Natural killer cell (primary cell): ENCODE measurements around the gene IMPDH2. TPM values are rescaled to one million over a fixed set of nuclear protein-coding genes. Genes with fewer than 3 reads are reported as not detected.

ENCODE experiments used
- ATAC-seq, 3 donors: fragments of 150-1000 bp in 2 of 3; fragments of 200-7000 bp in 1 of 3; cut with Tn5 transposase; 1 replicate in 1 of 3; 2 replicates in 2 of 3; pipeline ENCODE4 v1.10.0; 2021; ENCODE audit warnings: mild to moderate bottlenecking in 2 of 3, moderate library complexity in 2 of 3
- DNase-seq, 2 donors: peaks; one replicate each; pipeline versions ENCODE4 v3.0.0 to v3.0.0-alpha.2; 2013 to 2021; ENCODE audit warnings: mixed read lengths in 1 of 2
- H3K27ac ChIP-seq: one replicate; pipeline ENCODE4 v1.5.1; 2013; ENCODE audit warnings: mild to moderate bottlenecking, low read length
- H3K27me3 ChIP-seq: one replicate; pipeline ENCODE4 v1.6.1; 2013; ENCODE audit warnings: low read length; ENCODE audit not compliant: control insufficient read depth, insufficient read depth
- H3K36me3 ChIP-seq: one replicate; pipeline ENCODE4 v1.6.1; 2013; ENCODE audit warnings: low read length; ENCODE audit not compliant: control insufficient read depth, insufficient read depth
- H3K4me1 ChIP-seq: one replicate; pipeline ENCODE4 v1.6.1; 2013; ENCODE audit warnings: low read length; ENCODE audit not compliant: control insufficient read depth, insufficient read depth
- H3K4me3 ChIP-seq: one replicate; pipeline ENCODE4 v1.5.1; 2013; ENCODE audit warnings: low read length
- H3K9me3 ChIP-seq: one replicate; pipeline ENCODE4 v1.6.1; 2013; ENCODE audit warnings: low read length; ENCODE audit not compliant: control insufficient read depth, insufficient read depth
- H3K27ac Mint-ChIP-seq, 2 donors: one replicate each; pipeline ENCODE4 v1.8.0; 2022; ENCODE audit warnings: mild to moderate bottlenecking in 2 of 2, mixed read lengths in 2 of 2, moderate library complexity in 1 of 2
- H3K27me3 Mint-ChIP-seq, 2 donors: one replicate each; pipeline ENCODE4 v1.8.0; 2022; ENCODE audit warnings: low read depth in 2 of 2, mixed read lengths in 2 of 2
- H3K36me3 Mint-ChIP-seq: one replicate; pipeline ENCODE4 v1.8.0; 2022; ENCODE audit warnings: mixed read lengths
- H3K4me1 Mint-ChIP-seq, 2 donors: one replicate each; pipeline ENCODE4 v1.8.0; 2022; ENCODE audit warnings: mixed read lengths in 2 of 2
- H3K4me3 Mint-ChIP-seq: one replicate; pipeline ENCODE4 v1.8.0; 2022; ENCODE audit warnings: mild to moderate bottlenecking, moderate library complexity, mixed read lengths
- H3K9me3 Mint-ChIP-seq, 2 donors: one replicate each; pipeline ENCODE4 v1.8.0; 2022; ENCODE audit warnings: mixed read lengths in 2 of 2
- WGBS: methylation state at CpG from one replicate; pipeline ENCODE4 v1.1.7; 2013; ENCODE audit warnings: missing lambda C conversion rate; ENCODE audit not compliant: insufficient coverage; 5-methylcytosine and 5-hydroxymethylcytosine counted together
- intact Hi-C: fragments of 100-400 bp; cut with micrococcal nuclease; formaldehyde crosslinking; loops from one replicate; pipeline ENCODE4 v1.14.2; 2022
- total RNA-seq, 4 donors: library from RNA; stranded (reverse); fragments of 120-200 nt in 1 of 4; gene quantifications; one replicate each; pipeline versions ENCODE4 v1.2.3 to v1.2.4, GENCODE V29; 2013 to 2022
- TF ChIP-seq, protein P1 (sequence below): fragments of 200-600 bp; IDR thresholded peaks from one replicate; pipeline ENCODE4 v1.8.0; 2022; ENCODE audit warnings: antibody characterized with exemption

Gene IMPDH2
- total RNA-seq, 3 donors from 2014 or later (not counting 1 experiment from before 2014, with no cell fraction given), result 45.6 to 85.7 (median 50.0) TPM

- H3K36me3 Mint-ChIP-seq, result no peaks in the 10 kb centered on the region
- H3K4me1 Mint-ChIP-seq, result peaks cover 8 to 14% of the 10 kb centered on the region in 2 donors
- DNase-seq (no peak), ATAC-seq (no peak)
- H3K27ac ChIP-seq, result no peak overlapping the region
- H3K4me3 ChIP-seq, result no peak overlapping the region
- no peak overlapping the region for H3K27ac Mint-ChIP-seq
- H3K4me1 ChIP-seq, result no peaks in the 10 kb centered on the region
- no peaks in the 10 kb centered on the region for H3K27me3 Mint-ChIP-seq
- 97% methylated on average over 18 of the region's 20 CpGs for WGBS
- TF ChIP-seq, protein P1, sequence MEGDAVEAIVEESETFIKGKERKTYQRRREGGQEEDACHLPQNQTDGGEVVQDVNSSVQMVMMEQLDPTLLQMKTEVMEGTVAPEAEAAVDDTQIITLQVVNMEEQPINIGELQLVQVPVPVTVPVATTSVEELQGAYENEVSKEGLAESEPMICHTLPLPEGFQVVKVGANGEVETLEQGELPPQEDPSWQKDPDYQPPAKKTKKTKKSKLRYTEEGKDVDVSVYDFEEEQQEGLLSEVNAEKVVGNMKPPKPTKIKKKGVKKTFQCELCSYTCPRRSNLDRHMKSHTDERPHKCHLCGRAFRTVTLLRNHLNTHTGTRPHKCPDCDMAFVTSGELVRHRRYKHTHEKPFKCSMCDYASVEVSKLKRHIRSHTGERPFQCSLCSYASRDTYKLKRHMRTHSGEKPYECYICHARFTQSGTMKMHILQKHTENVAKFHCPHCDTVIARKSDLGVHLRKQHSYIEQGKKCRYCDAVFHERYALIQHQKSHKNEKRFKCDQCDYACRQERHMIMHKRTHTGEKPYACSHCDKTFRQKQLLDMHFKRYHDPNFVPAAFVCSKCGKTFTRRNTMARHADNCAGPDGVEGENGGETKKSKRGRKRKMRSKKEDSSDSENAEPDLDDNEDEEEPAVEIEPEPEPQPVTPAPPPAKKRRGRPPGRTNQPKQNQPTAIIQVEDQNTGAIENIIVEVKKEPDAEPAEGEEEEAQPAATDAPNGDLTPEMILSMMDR, result no peak
- no peaks in the 10 kb centered on the region for H3K9me3 ChIP-seq
- no peaks in the 10 kb centered on the region for H3K27me3 ChIP-seq
- intact Hi-C loops, result no loop called here
- H3K4me3 Mint-ChIP-seq, result no peak overlapping the region
- H3K36me3 ChIP-seq, result no peaks in the 10 kb centered on the region
- H3K9me3 Mint-ChIP-seq, result no peaks in the 10 kb centered on the region
Observed at GRCh38 chr3:48997714-48998637, 31.2 kb downstream of the IMPDH2 start.

DNA sequence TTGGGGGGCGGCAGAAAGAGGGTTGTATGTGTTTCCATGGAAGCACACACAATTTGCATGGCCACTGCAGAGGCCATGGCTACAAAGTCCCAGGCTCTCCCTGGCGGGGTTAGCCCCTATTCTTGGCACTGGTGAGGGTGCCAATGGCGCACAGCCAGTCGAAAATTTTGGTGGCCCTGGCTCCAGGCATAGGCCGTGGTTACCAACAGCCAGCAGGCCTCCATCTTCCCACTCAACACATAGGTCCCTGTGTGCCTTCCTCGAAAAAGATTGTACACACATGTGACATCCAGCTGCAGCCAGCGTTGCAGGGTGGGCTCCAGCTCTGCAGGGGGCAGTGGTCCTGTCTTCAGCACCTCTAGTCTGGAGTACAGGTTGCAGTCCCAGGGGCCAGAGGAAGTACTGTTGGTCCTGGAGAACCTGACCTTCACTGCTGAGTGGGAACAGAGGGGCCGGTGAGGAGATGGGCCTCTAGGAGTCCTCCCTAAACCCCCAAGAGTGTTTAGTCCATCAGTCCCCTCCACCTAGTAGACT lies 32.0 kb downstream of the IMPDH2 start:
- Histone ChIP-seq H3K9me3 (no peaks in the 10 kb centered on the region), H3K36me3 (no peaks in the 10 kb centered on the region), H3K4me3 (no peak overlapping the region), H3K27me3 (no peaks in the 10 kb centered on the region), H3K27ac (no peak overlapping the region), H3K4me1 (no peaks in the 10 kb centered on the region)
- no peak overlapping the region for H3K4me3 Mint-ChIP-seq
- peaks cover 8 to 14% of the 10 kb centered on the region in 2 donors for H3K4me1 Mint-ChIP-seq
- 92% methylated on average over 8 of the region's 8 CpGs for WGBS
- TF ChIP-seq, protein P1, result no peak
- no peaks in the 10 kb centered on the region for H3K27me3 Mint-ChIP-seq
- H3K27ac Mint-ChIP-seq, result no peak overlapping the region
- DNase-seq, result no peak
- no peaks in the 10 kb centered on the region for H3K36me3 Mint-ChIP-seq
- no peak for ATAC-seq
- H3K9me3 Mint-ChIP-seq, result no peaks in the 10 kb centered on the region
- intact Hi-C loops, result no loop called here

GRCh38 chr3:48996640-48997039 lies 32.6 kb downstream of the IMPDH2 start:
- no peaks in the 10 kb centered on the region for H3K27me3 Mint-ChIP-seq
- Histone ChIP-seq H3K27me3 (no peaks in the 10 kb centered on the region), H3K27ac (no peak overlapping the region), H3K36me3 (no peaks in the 10 kb centered on the region), H3K4me3 (no peak overlapping the region), H3K4me1 (peaks cover 2% of the 10 kb centered on the region), H3K9me3 (no peaks in the 10 kb centered on the region)
- no peak overlapping the region for H3K27ac Mint-ChIP-seq
- H3K9me3 Mint-ChIP-seq, result no peaks in the 10 kb centered on the region
- intact Hi-C loops, result no loop called here
- over 99% methylated on average over 8 of the region's 8 CpGs for WGBS
- TF ChIP-seq, protein P1, result no peak
- H3K4me1 Mint-ChIP-seq, result peaks cover 14 to 18% of the 10 kb centered on the region in 2 donors
- DNase-seq, result no peak
- ATAC-seq, result no peak
- no peak overlapping the region for H3K4me3 Mint-ChIP-seq
- H3K36me3 Mint-ChIP-seq, result no peaks in the 10 kb centered on the region
